Measurements from ENCODE around the gene CYB5D1. TPM values are rescaled to one million over a fixed set of nuclear protein-coding genes. Genes with fewer than 3 reads are reported as not detected.

Gene CYB5D1
- total and polyA plus RNA-seq, 2 of the 8 experiments (the other 6 are each of a cell fraction or from before 2014, with no cell fraction given): 11.0 to 18.0 TPM

GRCh38 chr17:7880076-7880868, 22.5 kb downstream of the CYB5D1 start:
- Histone ChIP-seq H4K20me1 (replicated peaks in 1 of 2; ENCODE audit: control insufficient read depth in 1 of 2, insufficient read depth in 2 of 2, low read length in 2 of 2) (no peaks in the 10 kb centered on the region), H3K4ac (replicated peaks; ENCODE audit: insufficient read length, low read depth, low read length) (no peak overlapping the region), H3K79me2 (ENCODE audit: control insufficient read depth in 1 of 2, insufficient read depth in 2 of 2, low read length in 2 of 2) (no peaks in the 10 kb centered on the region), H3K36me3 (ENCODE audit: control insufficient read depth in 2 of 4, insufficient read depth in 4 of 4, low read length in 3 of 4) (peaks cover 3 to 10% (median 5%) of the 10 kb centered on the region in 4 experiments; a peak in 5 of 8 replicates), H3K9ac (replicated peaks in 1 of 4; ENCODE audit: extremely low read depth in 1 of 4, low read depth in 3 of 4, low read length in 3 of 4) (no peak overlapping the region), H3K18ac (ENCODE audit: extremely low read depth, low read length) (no peak overlapping the region), H3K23me2 (ENCODE audit: low read depth, low read length) (peaks cover 2% of the 10 kb centered on the region; the same call in 1 of the 2 replicates), H3K79me1 (ENCODE audit: low read depth, low read length) (no peaks in the 10 kb centered on the region), H3K56ac (replicated peaks; ENCODE audit: insufficient read length, low read depth, low read length) (no peak overlapping the region), H2AFZ (ENCODE audit: low read length) (no peak overlapping the region), H2BK5ac (ENCODE audit: low read depth, low read length) (no peak overlapping the region), H3K4me2 (ENCODE audit: insufficient read depth in 1 of 2, low read depth in 2 of 2, low read length in 2 of 2) (no peak overlapping the region), H4K91ac (replicated peaks; ENCODE audit: insufficient read length, low read length) (no peak overlapping the region), H2BK15ac (ENCODE audit: low read length) (no peak overlapping the region), H3K4me1 (replicated peaks in 1 of 4; ENCODE audit: control insufficient read depth in 3 of 4, insufficient read depth in 4 of 4, low read length in 3 of 4) (no peaks in the 10 kb centered on the region; a peak in 2 of 7 replicates), H3K14ac (ENCODE audit: insufficient read length) (no peak overlapping the region), H3K4me3 (ENCODE audit: extremely low read depth in 1 of 4, insufficient read depth in 2 of 4, low read depth in 3 of 4, low read length in 4 of 4) (no peak overlapping the region), H2AK5ac (ENCODE audit: low read depth, low read length) (no peak overlapping the region), H3K23ac (ENCODE audit: insufficient read length) (no peak overlapping the region), H3K9me3 (ENCODE audit: insufficient read depth in 2 of 2, low read depth in 1 of 2, low read length in 1 of 2) (no peaks in the 10 kb centered on the region), H4K8ac (ENCODE audit: extremely low read depth, insufficient read depth, low read length) (no peak overlapping the region), H2BK12ac (ENCODE audit: low read depth, low read length) (no peak overlapping the region), H2BK120ac (replicated peaks; ENCODE audit: low read depth, low read length) (no peak overlapping the region), H3K27ac (ENCODE audit: low read depth, low read length) (no peak overlapping the region), H3K27me3 (replicated peaks in 1 of 4; ENCODE audit: control insufficient read depth in 3 of 4, extremely low read depth in 1 of 4, insufficient read depth in 3 of 4, low read length in 3 of 4) (no peaks in the 10 kb centered on the region), H4K5ac (ENCODE audit: insufficient read length, low read depth, low read length) (no peak overlapping the region), H2BK20ac (ENCODE audit: low read length) (no peak overlapping the region)
- WGBS, 2 experiments (ENCODE audit: extremely low coverage in 1 of 2, insufficient coverage in 1 of 2, insufficient read length in 1 of 2, insufficient replicate concordance in 2 of 2, low coverage in 1 of 2, low lambda C conversion rate in 2 of 2, missing lambda C conversion rate in 1 of 2): 87% methylated on average over 3 of the region's 3 CpGs; no CpG with 5 or more reads in 1 of the 2 experiments
- FAIRE-seq (no peak), DNase-seq (ENCODE audit: low read depth in 1 of 2, low spot score in 2 of 2) (no peak)
- ChIA-PET POLR2A (ENCODE audit: partially characterized antibody) (no interaction called here), CTCF (ENCODE audit: partially characterized antibody) (interaction anchor here (0.5 kb wide), 1 partner anchor 109 kb away, joined by 3 read pairs; no protein-coding TSS in a partner anchor)
- TF ChIP-seq HDAC6 (IDR thresholded peaks at IDR 0.05; ENCODE audit: low read depth, low read length): no peak
- TF ChIP-seq TEAD4 (IDR thresholded peaks at IDR 0.05; ENCODE audit: low read depth, low read length): no peak

Data from H1 (cell line).